ENCODE measurements around the gene OTOGL.

The OTOGL gene

DNA sequence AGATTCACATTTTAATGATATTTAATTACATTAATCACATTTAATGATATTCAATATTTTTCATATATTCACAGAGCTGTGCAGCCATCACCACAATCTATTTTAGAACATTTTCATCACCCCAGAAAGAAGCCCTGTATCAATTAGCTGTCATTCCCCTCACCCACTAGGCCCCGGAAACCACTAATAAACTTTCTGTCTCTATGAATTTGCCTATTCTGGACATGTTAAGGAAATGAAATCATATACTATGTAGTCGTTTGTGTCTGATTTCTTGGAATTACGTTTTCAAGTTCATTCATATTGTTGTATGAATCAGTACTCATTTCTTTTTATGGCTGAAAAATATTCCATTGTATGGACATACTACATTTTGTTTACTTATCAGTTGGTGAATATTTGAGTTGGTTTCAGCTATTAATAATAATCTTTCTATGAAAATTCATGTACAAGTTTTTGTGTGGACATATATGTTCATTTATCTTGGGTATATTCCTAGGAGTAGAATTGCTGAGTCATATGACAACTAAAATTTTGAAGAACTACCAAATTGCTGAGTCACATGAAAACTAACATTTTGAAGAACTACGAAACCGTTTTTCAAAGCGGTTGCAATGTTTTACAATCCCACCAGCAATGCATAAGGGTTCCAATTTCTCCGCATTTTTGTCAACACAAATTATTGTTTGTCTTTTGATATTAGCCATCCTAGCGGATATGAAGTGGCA, 11.7 kb upstream of the OTOGL start:
- TF ChIP-seq CTCF (IDR thresholded peaks at IDR 0.05; ENCODE audit: low read depth, low read length): no peak
- no peak for DNase-seq (ENCODE audit: low read depth, low spot score)
- in situ Hi-C loops (cut with HindIII; ENCODE audit: low sequenced_read_pairs): no loop called here
- H3K4me3 ChIP-seq (ENCODE audit: low read depth, low read length): no peak overlapping the region

DNA sequence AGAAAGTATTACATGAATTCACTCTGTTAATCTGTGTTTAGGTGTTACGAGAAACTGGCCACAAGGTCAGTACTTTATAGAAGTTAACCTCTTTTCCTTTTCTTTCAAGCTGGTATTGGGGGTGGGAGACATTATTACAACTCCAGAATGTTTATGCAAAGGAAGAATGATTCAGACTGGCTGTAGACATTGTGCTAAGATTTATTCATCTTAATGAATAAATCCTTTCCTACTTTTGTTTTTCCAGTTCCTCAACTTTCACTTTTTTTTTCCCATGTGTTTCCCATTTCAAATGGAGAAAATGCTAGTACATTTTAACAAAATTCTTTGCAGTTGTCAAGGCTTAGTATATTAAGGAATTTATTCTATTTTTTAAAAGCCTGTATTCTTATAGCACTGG, 1.3 kb downstream of the OTOGL start:
- no peak overlapping the region for H3K4me3 ChIP-seq (ENCODE audit: low read depth, low read length)
- in situ Hi-C loops (cut with HindIII; ENCODE audit: low sequenced_read_pairs): no loop called here
- no peak for TF ChIP-seq CTCF (IDR thresholded peaks at IDR 0.05; ENCODE audit: low read depth, low read length)
- DNase-seq (ENCODE audit: low read depth, low spot score): peak; percentile 68

DNA sequence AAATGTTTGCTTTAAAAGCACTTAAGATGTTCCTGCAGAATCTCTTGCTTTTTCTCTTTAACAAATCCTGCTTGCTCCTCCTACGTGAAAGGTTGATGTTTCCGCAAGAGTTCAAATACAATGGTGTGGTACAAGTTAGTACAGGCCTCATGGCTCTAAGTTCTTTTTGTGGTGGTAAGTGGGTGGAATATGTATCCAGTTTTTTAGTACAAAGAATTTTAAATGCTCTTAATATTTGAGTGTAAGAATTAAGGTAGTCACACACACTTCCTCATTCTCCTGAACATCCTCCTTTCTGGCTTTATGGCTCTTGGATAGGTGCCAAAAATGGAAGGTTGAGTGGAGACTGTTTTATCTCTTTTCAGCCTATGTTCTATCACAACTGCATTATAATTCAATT, 1.8 kb downstream of the OTOGL start:
- no peak for TF ChIP-seq CTCF (IDR thresholded peaks at IDR 0.05; ENCODE audit: low read depth, low read length)
- no peak overlapping the region for H3K4me3 ChIP-seq (ENCODE audit: low read depth, low read length)
- in situ Hi-C loops (cut with HindIII; ENCODE audit: low sequenced_read_pairs): no loop called here
- DNase-seq (ENCODE audit: low read depth, low spot score): no peak

DNA sequence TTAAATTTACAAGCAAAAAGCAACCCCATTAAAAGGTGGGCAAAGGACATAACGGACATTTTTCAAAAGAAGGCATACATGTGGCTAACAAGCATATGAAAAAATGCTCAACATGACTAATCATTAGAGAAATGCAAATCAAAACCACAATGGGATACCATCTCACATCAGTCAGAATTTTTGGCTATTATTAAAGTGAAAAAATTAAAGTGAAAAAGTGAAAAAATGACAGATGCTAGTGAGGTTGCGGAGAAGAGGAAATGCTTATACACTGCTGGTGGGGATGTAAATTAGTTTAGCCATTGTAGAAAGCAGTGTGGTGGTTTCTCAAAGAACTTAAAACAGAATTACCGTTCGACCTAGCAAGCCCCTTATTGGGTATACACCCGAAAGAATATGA, 7.9 kb downstream of the OTOGL start:
- H3K4me3 ChIP-seq (ENCODE audit: low read depth, low read length): no peak overlapping the region
- in situ Hi-C loops (cut with HindIII; ENCODE audit: low sequenced_read_pairs): no loop called here
- DNase-seq (ENCODE audit: low read depth, low spot score): peak; percentile 44
- no peak for TF ChIP-seq CTCF (IDR thresholded peaks at IDR 0.05; ENCODE audit: low read depth, low read length)

GRCh38 chr12:80116735-80117134, 17.4 kb downstream of the OTOGL start:
- in situ Hi-C loops (cut with HindIII; ENCODE audit: low sequenced_read_pairs): no loop called here
- TF ChIP-seq CTCF (IDR thresholded peaks at IDR 0.05; ENCODE audit: low read depth, low read length): no peak
- no peak overlapping the region for H3K4me3 ChIP-seq (ENCODE audit: low read depth, low read length)
- DNase-seq (ENCODE audit: low read depth, low spot score): no peak

DNA sequence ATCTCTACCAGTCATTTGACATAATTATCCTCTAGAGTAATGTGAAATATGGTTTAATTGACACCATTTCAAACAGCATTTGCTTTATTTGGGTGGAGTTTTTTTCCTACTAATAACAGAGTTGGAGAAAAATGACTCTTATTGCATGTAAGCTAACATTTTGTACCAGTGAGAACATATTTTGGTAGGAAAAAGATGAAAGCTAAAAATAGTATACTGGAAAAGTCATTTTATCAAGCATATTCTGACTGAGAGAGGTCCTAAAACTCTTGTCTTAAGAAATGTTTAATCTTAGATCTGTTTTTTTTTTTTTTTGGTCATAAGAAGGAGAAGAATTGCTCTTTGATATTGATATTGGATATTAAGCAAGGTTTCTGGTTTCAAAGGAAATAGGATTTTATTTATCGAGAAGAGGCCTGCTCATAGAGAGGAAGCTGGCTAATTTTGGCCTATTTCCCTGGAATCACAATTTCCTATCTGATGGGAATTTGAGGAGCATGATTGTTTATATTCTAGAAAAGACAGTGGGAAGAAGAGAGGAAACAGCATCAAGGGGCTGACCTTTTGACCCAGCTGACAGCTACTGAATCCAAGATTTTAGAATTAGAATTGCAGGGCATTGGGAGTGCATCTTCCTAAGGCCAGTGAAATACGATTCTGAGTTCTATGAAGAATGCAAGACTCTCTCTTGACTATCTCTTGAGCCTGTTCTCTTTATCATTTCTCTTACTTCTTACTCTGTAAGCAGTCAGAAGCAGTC, 19.4 kb downstream of the OTOGL start:
- no peak overlapping the region for H3K4me3 ChIP-seq (ENCODE audit: low read depth, low read length)
- in situ Hi-C loops (cut with HindIII; ENCODE audit: low sequenced_read_pairs): no loop called here
- no peak for TF ChIP-seq CTCF (IDR thresholded peaks at IDR 0.05; ENCODE audit: low read depth, low read length)
- no peak for DNase-seq (ENCODE audit: low read depth, low spot score)

Measured in astrocyte of the spinal cord (primary cell).